Renal cortex interstitium (tissue), 15 donors: Measurements from ENCODE around the gene MFSD2A. TPM values are rescaled to one million over a fixed set of nuclear protein-coding genes. Genes with fewer than 3 reads are reported as not detected.
"Not testable (repeated sequence)": the region's sequence is repeated elsewhere in the genome, so short reads cannot be mapped to it uniquely, and the experiment has no call there.

ENCODE experiments used
- DNase-seq, 11 donors: peaks; one replicate each; pipeline ENCODE4 v3.0.0-alpha.2; 2013; ENCODE audit warnings: low read depth in 9 of 11, low spot score in 4 of 11; ENCODE audit errors: extremely low read depth in 1 of 11
- long read RNA-seq, 16 experiments: transcript quantifications; one replicate each; lab custom pipeline, GENCODE V29; 2026
- polyA plus RNA-seq, 3 donors: library from polyadenylated mRNA; unstranded; fragments of 120-200 nt; gene quantifications; one replicate each; pipeline ENCODE4 v1.2.1, GENCODE V29; 2013; ENCODE audit not compliant: insufficient read length in 3 of 3

Gene MFSD2A
- 1 to 10 TPM; 1.9 to 7.5 (median 2.5) TPM for polyA plus RNA-seq
- long read RNA-seq, donor 1: 0 reads
- long read RNA-seq, donor 2: 0 reads
- long read RNA-seq, donor 3: 0 reads
- long read RNA-seq, donor 4: 0 reads
- long read RNA-seq, donor 5: 0 reads
- long read RNA-seq, donor 6, partial matches to known transcripts: 0 of 1 reads
- long read RNA-seq, donor 6, other reads (novel, unspliced or antisense): 0 of 1 reads
- long read RNA-seq, donor 7, partial matches to known transcripts: 0 of 1 reads
- long read RNA-seq, donor 7, other reads (novel, unspliced or antisense): 0 of 1 reads
- long read RNA-seq, donor 8, partial matches to known transcripts: 0 of 1 reads
- long read RNA-seq, donor 8, other reads (novel, unspliced or antisense): 0 of 1 reads
- long read RNA-seq, donor 9: 0 reads
- long read RNA-seq, donor 10: 0 reads
- long read RNA-seq, donor 11: 0 reads
- long read RNA-seq, donor 12: 0 reads
- long read RNA-seq, donor 13, partial matches to known transcripts: 0 of 1 reads
- long read RNA-seq, donor 13, other reads (novel, unspliced or antisense): 0 of 1 reads
- long read RNA-seq, donor 14: 0 reads
- long read RNA-seq, donor 15: 0 reads
- long read RNA-seq, donor 16: 0 reads

- DNase-seq: peak in 9 of 11 donors; percentile 48 to 74 (median 67)
Observed at GRCh38 chr1:39954870-39955546, at the start of gene MFSD2A. Gene MFSD2A (plus strand): TSS chr1:39955145. CDS start chr1:39955293, 148 bp downstream.

- no peak for DNase-seq
Observed at GRCh38 chr1:39905172-39905571, 49.8 kb upstream of the MFSD2A start.

GRCh38 chr1:39907528-39908453 is 47.2 kb upstream of the MFSD2A start:
- DNase-seq: no peak

- no peak for DNase-seq
Observed at GRCh38 chr1:39908534-39908933, 46.4 kb upstream of the MFSD2A start.

GRCh38 chr1:39910263-39910662 is 44.7 kb upstream of the MFSD2A start:
- DNase-seq: no peak

- DNase-seq: not testable (repeated sequence)
Observed at GRCh38 chr1:39913136-39913535, 41.8 kb upstream of the MFSD2A start.

GRCh38 chr1:39915499-39916129 is 39.3 kb upstream of the MFSD2A start:
- DNase-seq: no peak

GRCh38 chr1:39917825-39918224 is 37.1 kb upstream of the MFSD2A start:
- no peak for DNase-seq

- peak in 5 of 11 donors; percentile 47 to 77 (median 66) for DNase-seq
Observed at GRCh38 chr1:39919545-39919944, 35.4 kb upstream of the MFSD2A start.

- no peak for DNase-seq
Observed at GRCh38 chr1:39922251-39922688, 32.7 kb upstream of the MFSD2A start.

GRCh38 chr1:39925721-39926342 is 29.1 kb upstream of the MFSD2A start:
- DNase-seq: no peak

- DNase-seq: no peak
Observed at GRCh38 chr1:39926343-39926793, 28.6 kb upstream of the MFSD2A start.

GRCh38 chr1:39926820-39927219 is 28.1 kb upstream of the MFSD2A start:
- DNase-seq: no peak

GRCh38 chr1:39927538-39927937 is 27.4 kb upstream of the MFSD2A start:
- no peak for DNase-seq

GRCh38 chr1:39928809-39929587 is 25.9 kb upstream of the MFSD2A start:
- DNase-seq: no peak

GRCh38 chr1:39933956-39934941 is 20.7 kb upstream of the MFSD2A start:
- DNase-seq: peak in 1 of 11 donors; percentile 36
